Ectodermal cell (in vitro differentiated cells): ENCODE measurements around the gene GDPGP1.

ENCODE experiments used
- H3K27ac ChIP-seq: 2 replicates; pipeline ENCODE4 v1.7.0; 2013; ENCODE audit warnings: mild to moderate bottlenecking, low read depth, low read length; ENCODE audit not compliant: insufficient read depth, poor library complexity, severe bottlenecking
- H3K27me3 ChIP-seq: 2 replicates; pipeline ENCODE4 v1.7.0; 2013; ENCODE audit warnings: mild to moderate bottlenecking, low read length; ENCODE audit not compliant: insufficient read depth, control insufficient read depth, poor library complexity, severe bottlenecking
- H3K36me3 ChIP-seq: one replicate; pipeline ENCODE4 v1.7.0; 2013; ENCODE audit warnings: low read length; ENCODE audit not compliant: control insufficient read depth, insufficient read depth
- H3K4me1 ChIP-seq: one replicate; pipeline ENCODE4 v1.7.0; 2013; ENCODE audit warnings: low read length; ENCODE audit not compliant: control insufficient read depth, insufficient read depth
- H3K4me3 ChIP-seq: 2 replicates; pipeline ENCODE4 v1.7.0; 2013; ENCODE audit warnings: low read depth, low read length, control low read depth; ENCODE audit not compliant: insufficient read depth
- H3K9me3 ChIP-seq: 2 replicates; pipeline ENCODE4 v1.7.0; 2013; ENCODE audit warnings: mild to moderate bottlenecking, low read length, moderate library complexity; ENCODE audit not compliant: control insufficient read depth
- WGBS, 2 experiments: methylation state at CpG; one replicate each; pipeline ENCODE4 v1.1.7; 2013; ENCODE audit warnings: missing lambda C conversion rate in 2 of 2; 5-methylcytosine and 5-hydroxymethylcytosine counted together

Gene GDPGP1

DNA sequence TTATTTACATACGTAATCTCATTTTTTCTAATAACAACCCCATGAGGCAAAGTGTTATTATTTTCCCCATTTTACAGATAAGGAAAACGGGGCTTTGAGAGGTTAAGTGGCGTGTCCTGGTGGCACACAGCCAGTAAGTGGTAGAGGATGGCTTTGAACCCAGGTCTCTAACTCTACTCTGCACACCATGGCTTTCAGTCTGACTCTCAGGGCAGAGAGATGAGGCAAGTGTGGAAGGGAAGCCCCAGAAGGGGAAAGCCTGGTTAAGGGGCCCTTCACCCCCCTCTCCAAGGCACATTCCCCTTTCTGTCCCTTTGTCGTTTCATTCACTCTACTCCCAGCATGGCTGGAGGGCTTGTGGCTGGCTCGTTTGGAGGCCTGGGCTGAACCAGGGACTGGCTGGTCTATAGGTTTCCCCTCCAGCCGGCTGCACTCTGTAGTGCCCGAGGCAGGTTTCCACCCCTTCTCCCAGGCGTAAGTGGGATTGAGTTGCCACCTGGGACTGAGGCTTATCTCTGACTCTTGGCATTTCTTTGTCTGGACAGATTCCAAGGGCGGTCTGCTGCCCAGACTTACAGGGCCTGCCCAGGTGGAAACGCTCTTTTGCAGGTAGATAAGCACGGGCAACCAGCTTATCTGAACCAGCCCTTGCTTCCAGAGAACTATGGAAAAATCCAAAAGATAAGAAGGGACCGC, 20.7 kb upstream of the GDPGP1 start:
- Histone ChIP-seq H3K27ac (no peak overlapping the region), H3K4me3 (no peak overlapping the region), H3K36me3 (no peaks in the 10 kb centered on the region), H3K4me1 (no peaks in the 10 kb centered on the region), H3K27me3 (no peaks in the 10 kb centered on the region), H3K9me3 (no peaks in the 10 kb centered on the region)
- 83 to 90% methylated on average over 11 to 12 of the region's 12 CpGs for WGBS, 2 experiments

DNA sequence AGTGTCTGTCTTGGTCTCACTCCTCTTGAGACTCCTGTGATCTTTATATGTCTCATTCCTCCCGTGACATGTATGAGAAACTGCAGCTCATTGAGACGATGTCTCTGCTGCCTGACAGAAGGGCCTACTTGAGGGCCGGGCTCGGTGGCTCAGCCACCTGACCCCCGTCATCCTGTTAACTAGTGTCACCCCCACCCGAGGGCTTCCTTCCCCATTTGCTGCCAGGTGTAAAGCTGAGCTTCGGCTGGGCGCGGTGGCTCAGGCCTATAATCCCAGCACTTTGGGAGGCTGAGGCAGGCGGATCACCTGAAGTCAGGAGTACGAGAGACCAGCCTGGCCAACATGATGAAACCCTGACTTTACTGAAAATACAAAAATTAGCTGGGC, 20.2 kb upstream of the GDPGP1 start:
- Histone ChIP-seq H3K27me3 (no peaks in the 10 kb centered on the region), H3K4me3 (no peak overlapping the region), H3K9me3 (no peaks in the 10 kb centered on the region), H3K4me1 (no peaks in the 10 kb centered on the region), H3K36me3 (no peaks in the 10 kb centered on the region), H3K27ac (no peak overlapping the region)
- 92 to 94% methylated on average over 11 of the region's 11 CpGs for WGBS, 2 experiments

- no peak overlapping the region for H3K27ac ChIP-seq
- H3K36me3 ChIP-seq = no peaks in the 10 kb centered on the region
- no peak overlapping the region for H3K4me3 ChIP-seq
- H3K9me3 ChIP-seq = no peaks in the 10 kb centered on the region
- no peaks in the 10 kb centered on the region for H3K4me1 ChIP-seq
- no peaks in the 10 kb centered on the region for H3K27me3 ChIP-seq
- WGBS, 2 experiments = 92 to 95% methylated on average over 8 of the region's 8 CpGs
Observed at GRCh38 chr15:90214553-90215196, 19.3 kb upstream of the GDPGP1 start.

DNA sequence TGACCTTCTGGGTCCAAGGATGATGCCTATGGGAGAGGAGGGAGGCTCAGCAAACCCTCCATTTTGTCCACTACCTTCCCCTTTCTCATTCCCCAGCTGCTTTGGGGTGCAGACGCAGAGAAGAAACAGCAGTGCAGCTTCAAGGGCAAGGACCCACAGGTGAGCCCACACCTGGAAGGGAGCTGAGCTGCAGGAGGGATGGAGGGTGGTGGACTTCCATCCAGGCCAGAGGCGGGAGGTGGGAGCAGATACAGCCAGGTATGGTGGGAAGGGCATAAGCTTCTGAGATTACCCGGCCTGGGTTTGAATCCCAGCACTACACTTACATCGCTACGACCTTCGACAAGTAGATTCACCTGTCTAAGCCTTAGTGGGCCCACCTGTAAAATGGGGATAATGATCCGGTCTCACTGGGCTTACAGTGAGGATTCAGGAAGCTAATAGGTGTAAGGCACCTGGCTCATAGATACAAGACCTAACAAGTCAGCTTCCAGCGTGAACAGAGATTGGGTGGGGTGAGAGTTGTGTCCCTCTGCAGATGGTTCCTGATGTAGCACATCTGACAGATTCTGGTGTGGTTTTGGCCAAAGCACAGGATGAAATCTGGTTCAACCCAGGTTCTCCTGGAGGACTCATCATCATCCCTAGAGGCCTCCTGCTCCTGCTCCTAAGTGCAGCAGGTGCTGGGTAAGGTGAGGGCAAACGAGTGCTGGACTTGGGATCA, 16.2 kb upstream of the GDPGP1 start:
- H3K4me3 ChIP-seq = no peak overlapping the region
- H3K4me1 ChIP-seq = no peaks in the 10 kb centered on the region
- 96 to 97% methylated on average over 9 of the region's 9 CpGs for WGBS, 2 experiments
- H3K9me3 ChIP-seq = no peaks in the 10 kb centered on the region
- no peak overlapping the region for H3K27ac ChIP-seq
- no peaks in the 10 kb centered on the region for H3K36me3 ChIP-seq
- H3K27me3 ChIP-seq = no peaks in the 10 kb centered on the region

DNA sequence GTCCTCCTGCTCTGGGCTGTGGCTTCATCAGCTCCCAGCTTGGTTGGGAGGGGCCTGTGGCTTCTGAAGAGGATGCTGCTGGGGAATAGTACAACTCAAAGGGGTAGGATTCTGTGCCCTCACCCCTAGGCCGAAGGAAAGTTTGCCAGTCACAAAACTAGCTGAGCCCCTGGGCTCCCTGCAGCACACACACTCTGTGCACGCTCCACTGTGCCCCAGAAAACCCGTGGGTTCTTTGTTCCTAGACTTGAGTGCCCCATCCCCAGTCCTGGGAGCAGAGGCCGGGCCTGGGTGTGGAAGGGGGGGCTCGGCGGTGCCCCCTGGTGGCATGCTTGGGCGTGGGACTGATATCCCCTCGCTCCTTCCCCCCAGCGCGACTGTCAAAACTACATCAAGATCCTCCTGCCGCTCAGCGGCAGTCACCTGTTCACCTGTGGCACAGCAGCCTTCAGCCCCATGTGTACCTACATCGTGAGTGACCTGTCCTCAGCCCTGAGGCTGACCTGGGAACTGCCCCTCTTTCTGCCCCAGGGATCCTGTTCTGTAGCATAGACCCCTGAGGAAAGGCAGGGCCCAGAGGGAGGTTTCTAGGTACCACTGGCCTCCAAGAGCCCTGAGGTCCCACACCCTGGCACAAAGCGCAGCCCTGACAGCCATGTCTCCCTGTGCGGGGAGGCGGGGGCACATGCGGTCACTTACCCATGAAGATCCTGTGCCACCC, 14.4 kb upstream of the GDPGP1 start:
- Histone ChIP-seq H3K27me3 (no peaks in the 10 kb centered on the region), H3K9me3 (no peaks in the 10 kb centered on the region), H3K4me1 (no peaks in the 10 kb centered on the region), H3K36me3 (peaks cover 4% of the 10 kb centered on the region), H3K4me3 (no peak overlapping the region), H3K27ac (no peak overlapping the region)
- WGBS, 2 experiments = 62% methylated on average over 17 of the region's 17 CpGs

DNA sequence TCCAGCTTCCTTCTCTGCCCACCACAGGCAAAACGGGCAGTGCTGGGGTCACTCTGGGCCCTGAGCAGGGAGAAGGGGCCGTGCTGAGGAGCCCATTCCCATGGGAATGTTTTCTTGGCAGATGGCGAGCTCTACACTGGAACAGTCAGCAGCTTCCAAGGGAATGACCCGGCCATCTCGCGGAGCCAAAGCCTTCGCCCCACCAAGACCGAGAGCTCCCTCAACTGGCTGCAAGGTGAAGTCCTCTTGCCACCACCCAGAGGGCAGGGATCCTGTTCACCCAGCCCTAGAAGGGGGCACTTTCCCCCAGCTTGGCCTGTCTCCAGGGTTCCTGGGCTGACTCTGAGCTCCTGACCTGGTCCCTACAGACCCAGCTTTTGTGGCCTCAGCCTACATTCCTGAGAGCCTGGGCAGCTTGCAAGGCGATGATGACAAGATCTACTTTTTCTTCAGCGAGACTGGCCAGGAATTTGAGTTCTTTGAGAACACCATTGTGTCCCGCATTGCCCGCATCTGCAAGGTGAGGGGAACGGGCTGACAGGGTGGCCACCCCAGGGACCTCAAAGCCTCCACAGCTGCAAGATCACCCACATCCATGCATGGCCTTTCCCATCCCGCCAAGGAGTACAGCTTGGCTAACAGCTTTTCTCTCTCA, 12.6 kb upstream of the GDPGP1 start:
- H3K36me3 ChIP-seq = peaks cover 13% of the 10 kb centered on the region
- no peak overlapping the region for H3K4me3 ChIP-seq
- 67 to 69% methylated on average over 14 of the region's 14 CpGs for WGBS, 2 experiments
- H3K27me3 ChIP-seq = no peaks in the 10 kb centered on the region
- no peaks in the 10 kb centered on the region for H3K4me1 ChIP-seq
- H3K9me3 ChIP-seq = no peaks in the 10 kb centered on the region
- H3K27ac ChIP-seq = no peak overlapping the region

DNA sequence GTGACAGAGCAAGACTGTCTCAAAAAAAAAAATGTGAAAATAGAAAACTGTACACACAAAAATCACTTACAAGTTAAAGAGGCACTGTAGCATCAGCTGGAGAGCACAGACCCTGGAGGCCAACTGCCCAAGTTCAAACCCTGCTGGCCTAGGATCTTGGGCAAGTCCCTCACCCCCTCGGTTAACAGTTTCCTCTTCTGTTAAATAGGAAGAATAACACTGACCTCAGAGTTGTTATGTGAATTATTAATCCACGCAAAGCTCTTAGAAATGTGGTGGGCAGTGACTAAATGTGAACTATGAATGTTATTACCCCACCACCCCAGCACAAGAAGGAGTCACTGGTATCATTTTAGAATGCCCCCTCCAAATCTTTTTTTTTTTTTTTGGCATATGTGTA, 11.5 kb upstream of the GDPGP1 start:
- Histone ChIP-seq H3K4me3 (no peak overlapping the region), H3K27me3 (no peaks in the 10 kb centered on the region), H3K27ac (no peak overlapping the region), H3K4me1 (no peaks in the 10 kb centered on the region), H3K9me3 (no peaks in the 10 kb centered on the region), H3K36me3 (peaks cover 15% of the 10 kb centered on the region)
- WGBS, 2 experiments = 90 to 100% methylated on average over 1 to 2 of the region's 2 CpGs

GRCh38 chr15:90223441-90224165, 10.4 kb upstream of the GDPGP1 start:
- Histone ChIP-seq H3K4me1 (no peaks in the 10 kb centered on the region), H3K36me3 (peaks cover 20% of the 10 kb centered on the region), H3K4me3 (no peak overlapping the region), H3K9me3 (no peaks in the 10 kb centered on the region), H3K27ac (no peak overlapping the region), H3K27me3 (no peaks in the 10 kb centered on the region)
- 92 to 95% methylated on average over 22 of the region's 22 CpGs for WGBS, 2 experiments

DNA sequence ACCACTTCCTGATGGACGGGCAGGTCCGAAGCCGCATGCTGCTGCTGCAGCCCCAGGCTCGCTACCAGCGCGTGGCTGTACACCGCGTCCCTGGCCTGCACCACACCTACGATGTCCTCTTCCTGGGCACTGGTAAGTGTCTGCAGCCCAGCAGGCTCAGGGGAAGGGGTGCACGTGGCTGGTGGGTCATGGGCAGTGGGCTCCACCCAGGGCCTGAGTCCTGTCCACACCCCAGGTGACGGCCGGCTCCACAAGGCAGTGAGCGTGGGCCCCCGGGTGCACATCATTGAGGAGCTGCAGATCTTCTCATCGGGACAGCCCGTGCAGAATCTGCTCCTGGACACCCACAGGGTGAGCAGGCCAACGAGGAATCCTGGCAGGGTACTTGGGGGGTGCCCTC, 9.0 kb upstream of the GDPGP1 start:
- H3K4me3 ChIP-seq = no peak overlapping the region
- H3K9me3 ChIP-seq = no peaks in the 10 kb centered on the region
- 96 to 97% methylated on average over 17 of the region's 17 CpGs for WGBS, 2 experiments
- peaks cover 20% of the 10 kb centered on the region for H3K36me3 ChIP-seq
- H3K27me3 ChIP-seq = no peaks in the 10 kb centered on the region
- H3K27ac ChIP-seq = no peak overlapping the region
- H3K4me1 ChIP-seq = no peaks in the 10 kb centered on the region
